ENCODE measurements around the gene ENDOU. TPM values are rescaled to one million over a fixed set of nuclear protein-coding genes. Genes with fewer than 3 reads are reported as not detected.

ENDOU gene
- total RNA-seq, 2 experiments from 2014 or later = not detected

- CTCF ChIA-PET = interaction anchor here (0.7 to 3.6 kb wide), 25 partner anchors 8 to 145 kb away, joined by 3 to 36 read pairs (median 4); partner anchors contain the start of genes RAPGEF3 and SLC48A1
- POLR2A ChIA-PET = no interaction called here
Measured at GRCh38 chr12:47715393-47715876, 9.9 kb downstream of the ENDOU start.

- ChIA-PET POLR2A (no interaction called here), CTCF (interaction anchor here (0.7 to 3.6 kb wide), 21 partner anchors 27 to 145 kb away, joined by 3 to 36 read pairs (median 5); partner anchors contain the start of genes RAPGEF3 and SLC48A1)
Measured at GRCh38 chr12:47714826-47715386, 10.4 kb downstream of the ENDOU start.

- ChIA-PET POLR2A (no interaction called here), CTCF (interaction anchor here (1.0 to 1.2 kb wide), 2 partner anchors 30 to 127 kb away, joined by 4 to 5 read pairs; no protein-coding TSS in a partner anchor)
Measured at GRCh38 chr12:47712171-47712570, 13.1 kb downstream of the ENDOU start.

- POLR2A ChIA-PET = no interaction called here
- CTCF ChIA-PET = interaction anchor here (1.0 to 2.0 kb wide), 2 partner anchors 31 to 127 kb away, joined by 5 to 9 read pairs; no protein-coding TSS in a partner anchor
Measured at GRCh38 chr12:47711448-47711847, 13.8 kb downstream of the ENDOU start.

- POLR2A ChIA-PET = no interaction called here
- CTCF ChIA-PET = interaction anchor here (0.6 to 2.0 kb wide), 2 partner anchors 9 to 128 kb away, joined by 3 to 9 read pairs; no protein-coding TSS in a partner anchor
Measured at GRCh38 chr12:47710278-47710677, 15.0 kb downstream of the ENDOU start.

GRCh38 chr12:47709671-47710070, 15.6 kb downstream of the ENDOU start:
- CTCF ChIA-PET = interaction anchor here (0.6 to 2.0 kb wide), 2 partner anchors 10 to 129 kb away, joined by 3 to 9 read pairs; no protein-coding TSS in a partner anchor
- POLR2A ChIA-PET = no interaction called here

GRCh38 chr12:47709237-47709636, 16.1 kb downstream of the ENDOU start:
- POLR2A ChIA-PET = no interaction called here
- CTCF ChIA-PET = no interaction called here

- ChIA-PET CTCF (interaction anchor here (1.5 kb wide), 1 partner anchor 34 kb away, joined by 4 read pairs; no protein-coding TSS in a partner anchor), POLR2A (no interaction called here)
Measured at GRCh38 chr12:47707905-47708543, 17.3 kb downstream of the ENDOU start.

GRCh38 chr12:47707355-47707754, 17.9 kb downstream of the ENDOU start:
- ChIA-PET CTCF (interaction anchor here (0.6 to 1.5 kb wide), 3 partner anchors 27 to 351 kb away, joined by 3 to 4 read pairs (median 3); no protein-coding TSS in a partner anchor), POLR2A (interaction anchor here (0.7 to 1.5 kb wide), 2 partner anchors 126 to 178 kb away, joined by 4 read pairs; no protein-coding TSS in a partner anchor)

GRCh38 chr12:47705566-47706425, 19.5 kb downstream of the ENDOU start, which contains the start of gene RPAP3:
Gene RPAP3 (minus strand): TSS chr12:47706030. CDS start chr12:47702840, 3,190 bp downstream.
- ChIA-PET CTCF (interaction anchor here (0.9 to 1.4 kb wide), 2 partner anchors 44 to 73 kb away, joined by 3 read pairs; no protein-coding TSS in a partner anchor), POLR2A (interaction anchor here (0.6 to 1.5 kb wide), 5 partner anchors 34 to 430 kb away, joined by 3 to 4 read pairs (median 4); no protein-coding TSS in a partner anchor)

GRCh38 chr12:47705229-47705565, 20.1 kb downstream of the ENDOU start:
- CTCF ChIA-PET = interaction anchor here (1.1 to 1.4 kb wide), 2 partner anchors 11 to 74 kb away, joined by 3 read pairs; no protein-coding TSS in a partner anchor
- POLR2A ChIA-PET = no interaction called here

- POLR2A ChIA-PET = interaction anchor here (0.6 kb wide), 1 partner anchor 40 kb away, joined by 5 read pairs; no protein-coding TSS in a partner anchor
Measured at GRCh38 chr12:47704719-47705118, 20.6 kb downstream of the ENDOU start.

GRCh38 chr12:47700263-47700662, 25.0 kb downstream of the ENDOU start:
- ChIA-PET CTCF (no interaction called here), POLR2A (no interaction called here)

More at GRCh38 chr12:47704719-47705118, 20.6 kb downstream of the ENDOU start:
- CTCF ChIA-PET = interaction anchor here (0.6 to 1.4 kb wide), 4 partner anchors 10 to 398 kb away, joined by 3 read pairs; no protein-coding TSS in a partner anchor

- POLR2A ChIA-PET = no interaction called here
Measured at GRCh38 chr12:47698631-47699030, 26.7 kb downstream of the ENDOU start.

GRCh38 chr12:47698055-47698454, 27.2 kb downstream of the ENDOU start:
- POLR2A ChIA-PET = no interaction called here
- CTCF ChIA-PET = no interaction called here

More at GRCh38 chr12:47698631-47699030, 26.7 kb downstream of the ENDOU start:
- CTCF ChIA-PET = interaction anchor here (0.7 kb wide), 1 partner anchor 13 kb away, joined by 3 read pairs; no protein-coding TSS in a partner anchor

- ChIA-PET POLR2A (no interaction called here), CTCF (interaction anchor here (1.0 kb wide), 2 partner anchors 19 to 38 kb away, joined by 3 to 4 read pairs; no protein-coding TSS in a partner anchor)
Measured at GRCh38 chr12:47689215-47689614, 36.1 kb downstream of the ENDOU start.

GRCh38 chr12:47687636-47688035, 37.7 kb downstream of the ENDOU start:
- CTCF ChIA-PET = interaction anchor here (0.6 to 2.2 kb wide), 2 partner anchors 36 to 395 kb away, joined by 3 to 7 read pairs; no protein-coding TSS in a partner anchor
- POLR2A ChIA-PET = no interaction called here

- ChIA-PET CTCF (interaction anchor here (2.2 kb wide), 1 partner anchor 35 kb away, joined by 7 read pairs; no protein-coding TSS in a partner anchor), POLR2A (no interaction called here)
Measured at GRCh38 chr12:47686645-47687240, 38.5 kb downstream of the ENDOU start.

GRCh38 chr12:47679785-47680184, 45.5 kb downstream of the ENDOU start:
- POLR2A ChIA-PET = no interaction called here
- CTCF ChIA-PET = no interaction called here

Data from activated CD8-positive, alpha-beta memory T cell treated with anti-CD3 and anti-CD28 coated beads for 36 hours (primary cell).